H9 (cell line): ENCODE measurements around the gene PLSCR2. TPM values are rescaled to one million over a fixed set of nuclear protein-coding genes. Genes with fewer than 3 reads are reported as not detected.

Experiments
- DNase-seq: peaks from one replicate; pipeline ENCODE4 v3.0.0-alpha.2; 2017
- H2AFZ ChIP-seq: one replicate; pipeline ENCODE4 v1.6.1; 2013; ENCODE audit warnings: mild to moderate bottlenecking, low read length, control low read depth, moderate library complexity
- H2AK5ac ChIP-seq: 2 replicates; pipeline ENCODE4 v1.6.1; 2013; ENCODE audit warnings: low read length, control low read depth, mixed read lengths; ENCODE audit not compliant: insufficient read length
- H2BK120ac ChIP-seq: one replicate; pipeline ENCODE4 v1.6.1; 2013; ENCODE audit warnings: low read depth, mild to moderate bottlenecking, low read length, control low read depth, inconsistent platforms; ENCODE audit not compliant: poor library complexity, severe bottlenecking
- H2BK12ac ChIP-seq: 2 replicates; pipeline ENCODE4 v1.6.1; 2013; ENCODE audit warnings: low read length, control low read depth, mixed read lengths, low read depth; ENCODE audit not compliant: insufficient read length
- H2BK15ac ChIP-seq: 2 replicates; pipeline ENCODE4 v1.6.1; 2013; ENCODE audit warnings: low read depth, low read length, control low read depth
- H2BK20ac ChIP-seq: one replicate; pipeline ENCODE4 v1.6.1; 2013; ENCODE audit warnings: low read depth, mild to moderate bottlenecking, low read length, control low read depth, inconsistent platforms; ENCODE audit not compliant: poor library complexity, severe bottlenecking
- H2BK5ac ChIP-seq: 2 replicates; pipeline ENCODE4 v1.6.1; 2013; ENCODE audit warnings: low read length, control low read depth, mixed read lengths; ENCODE audit not compliant: insufficient read length
- H3K14ac ChIP-seq: 2 replicates; pipeline ENCODE4 v1.6.1; 2013; ENCODE audit warnings: low read length, control low read depth; ENCODE audit not compliant: insufficient read depth
- H3K18ac ChIP-seq: 2 replicates; pipeline ENCODE4 v1.6.1; 2013; ENCODE audit warnings: low read depth, mild to moderate bottlenecking, mixed read lengths, low read length, control low read depth; ENCODE audit not compliant: insufficient read length
- H3K23ac ChIP-seq: 2 replicates; pipeline ENCODE4 v1.6.1; 2013; ENCODE audit warnings: low read length, control low read depth, mixed read lengths, low read depth; ENCODE audit not compliant: insufficient read length
- H3K23me2 ChIP-seq: 2 replicates; pipeline ENCODE4 v1.6.1; 2013; ENCODE audit warnings: low read depth, mild to moderate bottlenecking, mixed read lengths, low read length, control low read depth; ENCODE audit not compliant: insufficient read length, poor library complexity, severe bottlenecking
- H3K27ac ChIP-seq: 2 replicates; pipeline ENCODE4 v1.5.1; 2013; ENCODE audit warnings: low read length, control low read depth, mixed read lengths, low read depth; ENCODE audit not compliant: insufficient read length
- H3K27me3 ChIP-seq: 2 replicates; pipeline ENCODE4 v1.6.1; 2013; ENCODE audit warnings: low read length, control low read depth, inconsistent platforms; ENCODE audit not compliant: insufficient read depth
- H3K4ac ChIP-seq: 2 replicates; pipeline ENCODE4 v1.6.1; 2013; ENCODE audit warnings: low read depth, mild to moderate bottlenecking, control low read depth, inconsistent platforms, low read length, moderate library complexity
- H3K4me1 ChIP-seq: 2 replicates; pipeline ENCODE4 v1.6.1; 2013; ENCODE audit warnings: low read length, control low read depth, inconsistent platforms; ENCODE audit not compliant: insufficient read depth
- H3K4me2 ChIP-seq: 2 replicates; pipeline ENCODE4 v1.6.1; 2013; ENCODE audit warnings: low read length, control low read depth, mixed read lengths; ENCODE audit not compliant: insufficient read length, insufficient read depth
- H3K56ac ChIP-seq: 2 replicates; pipeline ENCODE4 v1.6.1; 2013; ENCODE audit warnings: low read depth, mild to moderate bottlenecking, mixed read lengths, low read length, control low read depth; ENCODE audit not compliant: insufficient read length
- H3K79me1 ChIP-seq: 2 replicates; pipeline ENCODE4 v1.6.1; 2013; ENCODE audit warnings: low read depth, mild to moderate bottlenecking, moderate library complexity, low read length, control low read depth, inconsistent platforms; ENCODE audit not compliant: insufficient read depth, poor library complexity, severe bottlenecking
- H3K79me2 ChIP-seq: 2 replicates; pipeline ENCODE4 v1.6.1; 2013; ENCODE audit warnings: low read length, control low read depth, inconsistent platforms; ENCODE audit not compliant: insufficient read depth
- H3K9ac ChIP-seq: 2 replicates; pipeline ENCODE4 v1.6.1; 2013; ENCODE audit warnings: low read length, control low read depth, mixed read lengths; ENCODE audit not compliant: insufficient read length; ENCODE audit errors: extremely low read depth
- H3K9me3 ChIP-seq: one replicate; pipeline ENCODE4 v1.6.1; 2013; ENCODE audit warnings: low read depth, low read length, inconsistent platforms; ENCODE audit not compliant: control insufficient read depth
- H3T11ph ChIP-seq: one replicate; pipeline ENCODE4 v1.6.1; 2013; ENCODE audit warnings: mild to moderate bottlenecking, low read length, control low read depth, inconsistent platforms
- H4K20me1 ChIP-seq: one replicate; pipeline ENCODE4 v1.6.1; 2013; ENCODE audit not compliant: control insufficient read depth, insufficient read length, insufficient read depth
- H4K5ac ChIP-seq: 2 replicates; pipeline ENCODE4 v1.6.1; 2013; ENCODE audit warnings: low read depth, mild to moderate bottlenecking, mixed read lengths, low read length, control low read depth; ENCODE audit not compliant: insufficient read length
- H4K8ac ChIP-seq: replicated peaks from 2 replicates; pipeline ENCODE4 v1.6.1; 2013; ENCODE audit warnings: low read length, control low read depth, mixed read lengths, low read depth; ENCODE audit not compliant: insufficient read length
- H4K91ac ChIP-seq: 2 replicates; pipeline ENCODE4 v1.6.1; 2013; ENCODE audit warnings: low read depth, mild to moderate bottlenecking, moderate library complexity, mixed read lengths, low read length, control low read depth; ENCODE audit not compliant: insufficient read length
- H3K27ac Mint-ChIP-seq, 3 experiments: 2 replicates in 2 of 3; 3 replicates in 1 of 3; pipeline ENCODE4 v1.8.0; 2020 to 2021; ENCODE audit warnings: mixed read lengths in 3 of 3, mild to moderate bottlenecking in 1 of 3, moderate library complexity in 1 of 3
- H3K27me3 Mint-ChIP-seq: 2 replicates; pipeline ENCODE4 v1.8.0; 2021; ENCODE audit warnings: low read depth, mild to moderate bottlenecking, moderate library complexity, mixed read lengths
- H3K36me3 Mint-ChIP-seq, 3 experiments: 2 replicates in 2 of 3; 3 replicates in 1 of 3; pipeline ENCODE4 v1.8.0; 2020 to 2021; ENCODE audit warnings: low read depth in 3 of 3, mixed read lengths in 3 of 3; ENCODE audit not compliant: insufficient read depth in 1 of 3
- H3K4me1 Mint-ChIP-seq, 2 experiments: 2 replicates each; pipeline ENCODE4 v1.8.0; 2020; ENCODE audit warnings: mixed read lengths in 2 of 2
- H3K4me3 Mint-ChIP-seq, 2 experiments: 2 replicates in 1 of 2; 3 replicates in 1 of 2; pipeline ENCODE4 v1.8.0; 2020 to 2021; ENCODE audit warnings: mild to moderate bottlenecking in 2 of 2, mixed read lengths in 2 of 2, moderate library complexity in 1 of 2
- H3K9me3 Mint-ChIP-seq, 2 experiments: 2 replicates in 1 of 2; 3 replicates in 1 of 2; pipeline ENCODE4 v1.8.0; 2020; ENCODE audit warnings: mild to moderate bottlenecking in 2 of 2, mixed read lengths in 2 of 2, moderate library complexity in 1 of 2
- CTCF ChIP-seq: fragments of 200-600 bp; sonication (generic); conservative IDR thresholded peaks from 3 replicates; pipeline ENCODE4 v1.8.0; 2021; ENCODE audit warnings: antibody characterized with exemption, mild to moderate bottlenecking
- total RNA-seq: library from RNA; stranded (reverse); gene quantifications from 2 replicates; pipeline ENCODE4 v1.2.1, GENCODE V29; 2021

Gene PLSCR2
- total RNA-seq, 1 experiment from 2014 or later: not detected

GRCh38 chr3:146485297-146485696 lies 15.9 kb upstream of the PLSCR2 start:
- H2BK20ac ChIP-seq: no peak overlapping the region
- no peaks in the 10 kb centered on the region for H3K4me1 ChIP-seq
- H3K4ac ChIP-seq: no peak overlapping the region
- H4K91ac ChIP-seq: no peak overlapping the region
- H2BK15ac ChIP-seq: no peak overlapping the region
- peaks cover 16 to 18% of the 10 kb centered on the region in 2 experiments for H3K9me3 Mint-ChIP-seq
- no peaks in the 10 kb centered on the region for H3K27me3 Mint-ChIP-seq
- peaks cover 9 to 21% (median 16%) of the 10 kb centered on the region in 3 experiments for H3K36me3 Mint-ChIP-seq
- H3K4me2 ChIP-seq: no peak overlapping the region
- no peak overlapping the region for H3K14ac ChIP-seq
- no peak overlapping the region for H2BK120ac ChIP-seq
- H3K27ac Mint-ChIP-seq: no peak overlapping the region
- no peak overlapping the region for H3K18ac ChIP-seq
- no peak overlapping the region for H3K27ac ChIP-seq
- no peaks in the 10 kb centered on the region for H3K27me3 ChIP-seq
- H3K9me3 ChIP-seq: no peaks in the 10 kb centered on the region
- no peak overlapping the region for H3K23ac ChIP-seq
- no peak overlapping the region for H3K4me3 Mint-ChIP-seq
- no peak overlapping the region for H2BK12ac ChIP-seq
- H3T11ph ChIP-seq: no peak overlapping the region
- no peak overlapping the region for H3K9ac ChIP-seq
- TF ChIP-seq CTCF: no peak
- H3K79me2 ChIP-seq: no peaks in the 10 kb centered on the region
- no peak for DNase-seq
- no peaks in the 10 kb centered on the region for H3K23me2 ChIP-seq
- no peak overlapping the region for H2BK5ac ChIP-seq
- no peak overlapping the region for H4K8ac ChIP-seq
- no peaks in the 10 kb centered on the region for H4K20me1 ChIP-seq
- H3K79me1 ChIP-seq: no peaks in the 10 kb centered on the region
- no peak overlapping the region for H4K5ac ChIP-seq
- H3K56ac ChIP-seq: no peak overlapping the region
- H2AFZ ChIP-seq: no peak overlapping the region
- no peak overlapping the region for H2AK5ac ChIP-seq
- no peaks in the 10 kb centered on the region for H3K4me1 Mint-ChIP-seq
